Measurements from ENCODE around the gene MOCS2. TPM values are rescaled to one million over a fixed set of nuclear protein-coding genes. Genes with fewer than 3 reads are reported as not detected.

MOCS2 gene
- total and polyA plus RNA-seq, 2 of the 8 experiments (the other 6 are each of a cell fraction or from before 2014, with no cell fraction given), result 6.7 to 16.1 TPM

GRCh38 chr5:53100606-53101005 is 9.0 kb downstream of the MOCS2 start:
- ChIA-PET POLR2A (ENCODE audit: partially characterized antibody) (no interaction called here), CTCF (ENCODE audit: partially characterized antibody) (interaction anchor here (1.3 to 2.6 kb wide), 2 partner anchors 13 to 151 kb away, joined by 6 to 21 read pairs; no protein-coding TSS in a partner anchor)
- DNase-seq (ENCODE audit: low read depth in 1 of 2, low spot score in 2 of 2) (no peak), FAIRE-seq (no peak)
- Histone ChIP-seq H4K91ac (replicated peaks; ENCODE audit: insufficient read length, low read length) (no peak overlapping the region), H3K27ac (ENCODE audit: low read depth, low read length) (no peak overlapping the region), H2BK20ac (ENCODE audit: low read length) (no peak overlapping the region), H3K4me3 (ENCODE audit: extremely low read depth in 1 of 4, insufficient read depth in 2 of 4, low read depth in 3 of 4, low read length in 4 of 4) (no peak overlapping the region), H3K56ac (replicated peaks; ENCODE audit: insufficient read length, low read depth, low read length) (no peak overlapping the region), H2BK5ac (ENCODE audit: low read depth, low read length) (no peak overlapping the region), H3K4me1 (replicated peaks in 1 of 4; ENCODE audit: control insufficient read depth in 3 of 4, insufficient read depth in 4 of 4, low read length in 3 of 4) (no peaks in the 10 kb centered on the region), H4K5ac (ENCODE audit: insufficient read length, low read depth, low read length) (no peak overlapping the region), H3K14ac (ENCODE audit: insufficient read length) (no peak overlapping the region), H4K20me1 (replicated peaks in 1 of 2; ENCODE audit: control insufficient read depth in 1 of 2, insufficient read depth in 2 of 2, low read length in 2 of 2) (no peaks in the 10 kb centered on the region), H3K36me3 (ENCODE audit: control insufficient read depth in 2 of 4, insufficient read depth in 4 of 4, low read length in 3 of 4) (peaks cover 0 to 3% (median 0%) of the 10 kb centered on the region in 4 experiments; a peak in 2 of 8 replicates), H3K4me2 (ENCODE audit: insufficient read depth in 1 of 2, low read depth in 2 of 2, low read length in 2 of 2) (no peak overlapping the region), H3K23ac (ENCODE audit: insufficient read length) (no peak overlapping the region), H2AFZ (ENCODE audit: low read length) (no peak overlapping the region), H3K23me2 (ENCODE audit: low read depth, low read length) (no peaks in the 10 kb centered on the region), H3K9ac (replicated peaks in 1 of 4; ENCODE audit: extremely low read depth in 1 of 4, low read depth in 3 of 4, low read length in 3 of 4) (no peak overlapping the region), H3K27me3 (replicated peaks in 1 of 4; ENCODE audit: control insufficient read depth in 3 of 4, extremely low read depth in 1 of 4, insufficient read depth in 3 of 4, low read length in 3 of 4) (no peaks in the 10 kb centered on the region), H3K79me1 (ENCODE audit: low read depth, low read length) (no peaks in the 10 kb centered on the region), H3K9me3 (ENCODE audit: insufficient read depth in 2 of 2, low read depth in 1 of 2, low read length in 1 of 2) (no peaks in the 10 kb centered on the region), H3K79me2 (ENCODE audit: control insufficient read depth in 1 of 2, insufficient read depth in 2 of 2, low read length in 2 of 2) (no peaks in the 10 kb centered on the region), H2BK15ac (ENCODE audit: low read length) (no peak overlapping the region), H2BK120ac (replicated peaks; ENCODE audit: low read depth, low read length) (no peak overlapping the region), H2BK12ac (ENCODE audit: low read depth, low read length) (no peak overlapping the region), H4K8ac (ENCODE audit: extremely low read depth, insufficient read depth, low read length) (no peak overlapping the region), H2AK5ac (ENCODE audit: low read depth, low read length) (no peak overlapping the region), H3K18ac (ENCODE audit: extremely low read depth, low read length) (no peak overlapping the region), H3K4ac (replicated peaks; ENCODE audit: insufficient read length, low read depth, low read length) (no peak overlapping the region)
- 82% methylated on average over 2 of the region's 2 CpGs; no CpG with 5 or more reads in 1 of the 2 experiments for WGBS, 2 experiments (ENCODE audit: extremely low coverage in 1 of 2, insufficient coverage in 1 of 2, insufficient read length in 1 of 2, insufficient replicate concordance in 2 of 2, low coverage in 1 of 2, low lambda C conversion rate in 2 of 2, missing lambda C conversion rate in 1 of 2)
- TF ChIP-seq YY1 (IDR thresholded peaks at IDR 0.05; ENCODE audit: low read depth, low read length) (no peak), ZNF274 (IDR thresholded peaks at IDR 0.05; ENCODE audit: borderline replicate concordance, extremely low read depth, low read length) (no peak)
